HEK293 (cell line): ENCODE results near the gene ZC3H12C.
A peak's percentile ranks its signal among the peaks of the same experiment; 100 is the strongest.

Experiments
- CTCF ChIA-PET: fragments of 350-600 bp; formaldehyde crosslinking; extraction: SDS; loops from one replicate; lab custom pipeline; 2021; ENCODE audit warnings: antibody characterized with exemption; lab: Yijun Ruan, JAX
- POLR2A ChIA-PET: fragments of 300-600 bp; formaldehyde crosslinking; extraction: SDS; loops from one replicate; lab custom pipeline; 2020; ENCODE audit warnings: antibody characterized with exemption, inconsistent platforms; lab: Yijun Ruan, JAX
- H3K27ac ChIP-seq: fragments of 200-500 bp; sonication (Bioruptor generic); 2 replicates; pipeline ENCODE4 v1.5.1; 2014; ENCODE audit warnings: low read depth, low read length, control low read depth, inconsistent platforms; ENCODE audit errors: extremely low read depth
- H3K36me3 ChIP-seq, 2 experiments: fragments of 200-500 bp in 1 of 2; sonication (Bioruptor generic) in 1 of 2; 1 replicate in 1 of 2; 2 replicates in 1 of 2; pipeline ENCODE4 v1.5.1; 2014 to 2017; ENCODE audit warnings: inconsistent platforms in 2 of 2, low read length in 2 of 2; ENCODE audit not compliant: control insufficient read depth in 2 of 2, insufficient read depth in 1 of 2
- H3K4me1 ChIP-seq: fragments of 200-500 bp; sonication (Bioruptor generic); 2 replicates; pipeline ENCODE4 v1.5.1; 2014; ENCODE audit warnings: mild to moderate bottlenecking, low read length, inconsistent platforms; ENCODE audit not compliant: control insufficient read depth, insufficient read depth
- H3K4me3 ChIP-seq: 2 replicates; pipeline ENCODE4 v1.5.1; 2011; ENCODE audit warnings: low read depth, mild to moderate bottlenecking, control low read depth, low read length, moderate library complexity
- H3K9me3 ChIP-seq: fragments of 200-500 bp; sonication (Bioruptor generic); 2 replicates; pipeline ENCODE4 v1.5.1; 2014; ENCODE audit warnings: low read depth, low read length, inconsistent platforms; ENCODE audit not compliant: control insufficient read depth, insufficient read depth
- BCL11B ChIP-seq: fragments of 450-650 bp; formaldehyde crosslinking; IDR thresholded peaks from 2 replicates; pipeline ENCODE4 v1.5.1; 2016; ENCODE audit warnings: low read depth, missing biosample characterization, missing genetic modification characterization
- GFI1B ChIP-seq: fragments of 450-650 bp; formaldehyde crosslinking; IDR thresholded peaks from 2 replicates; pipeline ENCODE4 v1.5.1; 2016; ENCODE audit warnings: missing biosample characterization, missing genetic modification characterization
- GLI4 ChIP-seq: fragments of 450-650 bp; formaldehyde crosslinking; IDR thresholded peaks from 2 replicates; pipeline ENCODE4 v1.5.1; 2016; ENCODE audit warnings: missing biosample characterization, missing genetic modification characterization
- OSR2 ChIP-seq: fragments of 450-650 bp; formaldehyde crosslinking; IDR thresholded peaks from 2 replicates; pipeline ENCODE4 v1.5.1; 2016; ENCODE audit warnings: missing biosample characterization, missing genetic modification characterization
- OVOL3 ChIP-seq: fragments of 450-650 bp; formaldehyde crosslinking; IDR thresholded peaks from 2 replicates; pipeline ENCODE4 v1.5.1; 2016; ENCODE audit warnings: missing biosample characterization, missing genetic modification characterization
- SCRT1 ChIP-seq: fragments of 450-650 bp; formaldehyde crosslinking; IDR thresholded peaks from 2 replicates; pipeline ENCODE4 v1.5.1; 2016; ENCODE audit warnings: missing biosample characterization, missing genetic modification characterization, borderline replicate concordance
- SETDB1 ChIP-seq: IDR thresholded peaks from one replicate; pipeline ENCODE4 v1.6.1; 2017; ENCODE audit warnings: mild to moderate bottlenecking, low read length, moderate library complexity, mixed read lengths; ENCODE audit not compliant: insufficient read length
- ZBTB1 ChIP-seq: fragments of 450-650 bp; formaldehyde crosslinking; IDR thresholded peaks from 2 replicates; pipeline ENCODE4 v1.5.1; 2016; ENCODE audit warnings: missing biosample characterization, missing genetic modification characterization
- ZEB2 ChIP-seq: fragments of 450-650 bp; formaldehyde crosslinking; IDR thresholded peaks from 2 replicates; pipeline ENCODE4 v1.5.1; 2016; ENCODE audit warnings: missing biosample characterization, missing genetic modification characterization
- ZNF133 ChIP-seq: fragments of 450-650 bp; formaldehyde crosslinking; IDR thresholded peaks from 2 replicates; pipeline ENCODE4 v1.5.1; 2016; ENCODE audit warnings: missing biosample characterization, missing genetic modification characterization
- ZNF138 ChIP-seq: fragments of 450-650 bp; formaldehyde crosslinking; IDR thresholded peaks from 2 replicates; pipeline ENCODE4 v1.5.1; 2016; ENCODE audit warnings: missing biosample characterization, missing genetic modification characterization, borderline replicate concordance
- ZNF239 ChIP-seq: fragments of 450-650 bp; formaldehyde crosslinking; IDR thresholded peaks from 2 replicates; pipeline ENCODE4 v1.5.1; 2016; ENCODE audit warnings: missing biosample characterization, missing genetic modification characterization
- ZNF248 ChIP-seq: fragments of 450-650 bp; formaldehyde crosslinking; IDR thresholded peaks from 2 replicates; pipeline ENCODE4 v1.5.1; 2017; ENCODE audit warnings: missing biosample characterization, missing genetic modification characterization
- ZNF335 ChIP-seq: fragments of 450-650 bp; formaldehyde crosslinking; conservative IDR thresholded peaks from 2 replicates; pipeline ENCODE4 v1.5.1; 2016; ENCODE audit warnings: missing biosample characterization, missing genetic modification characterization
- ZNF530 ChIP-seq: fragments of 450-650 bp; formaldehyde crosslinking; IDR thresholded peaks from 2 replicates; pipeline ENCODE4 v1.5.1; 2016; ENCODE audit warnings: low read depth, missing biosample characterization, missing genetic modification characterization
- ZNF596 ChIP-seq: fragments of 450-650 bp; IDR thresholded peaks from 2 replicates; pipeline ENCODE4 v1.5.0; 2018; ENCODE audit warnings: missing biosample characterization, mild to moderate bottlenecking, missing genetic modification characterization, moderate library complexity
- ZNF660 ChIP-seq: fragments of 450-650 bp; IDR thresholded peaks from 2 replicates; pipeline ENCODE4 v1.5.1; 2018; ENCODE audit warnings: missing biosample characterization, mild to moderate bottlenecking, missing genetic modification characterization
- ZNF664 ChIP-seq: fragments of 450-650 bp; formaldehyde crosslinking; IDR thresholded peaks from 2 replicates; pipeline ENCODE4 v1.5.1; 2016; ENCODE audit warnings: missing biosample characterization, missing genetic modification characterization
- ZNF76 ChIP-seq: fragments of 450-650 bp; formaldehyde crosslinking; IDR thresholded peaks from 2 replicates; pipeline ENCODE4; 2016; ENCODE audit warnings: low read depth, missing biosample characterization, missing genetic modification characterization, borderline replicate concordance
- ZNF777 ChIP-seq: fragments of 450-650 bp; formaldehyde crosslinking; IDR thresholded peaks from 2 replicates; pipeline ENCODE4 v1.5.1; 2017; ENCODE audit warnings: missing biosample characterization, missing genetic modification characterization, borderline replicate concordance
- ZNF837 ChIP-seq: fragments of 450-650 bp; formaldehyde crosslinking; IDR thresholded peaks from 2 replicates; pipeline ENCODE4 v1.5.1; 2016; ENCODE audit warnings: missing biosample characterization, missing genetic modification characterization
- TF ChIP-seq, protein P1 (sequence below): fragments of 450-650 bp; IDR thresholded peaks from 2 replicates; pipeline ENCODE4 v1.5.1; 2018; ENCODE audit warnings: missing biosample characterization, missing genetic modification characterization
- TF ChIP-seq, protein P2 (sequence below): sonication (generic); formaldehyde crosslinking; IDR thresholded peaks from 2 replicates; pipeline ENCODE4 v1.8.1; 2022; ENCODE audit warnings: mild to moderate bottlenecking, moderate library complexity, missing genetic modification reagents
- TF ChIP-seq, protein P3 (sequence below): fragments of 450-650 bp; formaldehyde crosslinking; IDR thresholded peaks from 2 replicates; pipeline ENCODE4 v1.5.1; 2016; ENCODE audit warnings: missing biosample characterization, missing genetic modification characterization

ZC3H12C gene

DNA sequence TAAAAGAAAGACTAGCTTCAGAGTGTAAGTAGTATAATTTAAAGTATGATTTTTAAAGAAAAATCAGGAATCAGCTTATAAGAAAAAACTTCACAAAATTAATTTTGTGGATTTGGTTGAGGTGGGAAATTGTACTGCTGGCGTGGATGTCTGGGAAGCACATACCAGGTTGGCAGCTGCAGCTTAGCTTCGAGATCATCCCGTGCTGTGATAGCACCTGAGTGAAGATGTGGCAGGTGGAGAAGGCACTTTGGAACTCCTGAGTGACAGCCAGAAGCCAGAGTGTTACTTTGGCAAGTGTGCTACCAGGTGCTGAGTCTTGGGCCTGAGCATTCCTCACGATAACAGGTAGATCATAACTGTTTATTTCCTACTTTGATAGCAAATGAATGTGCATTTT lies 17.7 kb downstream of the ZC3H12C start:
- no peak for TF ChIP-seq ZNF777
- CTCF ChIA-PET = interaction anchor here (0.5 to 0.6 kb wide), 2 partner anchors 17 to 119 kb away, joined by 3 to 4 read pairs; no protein-coding TSS in a partner anchor
- POLR2A ChIA-PET = interaction anchor here (0.6 kb wide), 1 partner anchor 11 kb away, joined by 3 read pairs; no protein-coding TSS in a partner anchor
- Histone ChIP-seq H3K4me3 (no peak overlapping the region), H3K9me3 (no peaks in the 10 kb centered on the region), H3K36me3 (peaks cover 0 to 6% of the 10 kb centered on the region in 2 experiments; a peak in 1 of 3 replicates), H3K27ac (no peak overlapping the region), H3K4me1 (no peaks in the 10 kb centered on the region)

DNA sequence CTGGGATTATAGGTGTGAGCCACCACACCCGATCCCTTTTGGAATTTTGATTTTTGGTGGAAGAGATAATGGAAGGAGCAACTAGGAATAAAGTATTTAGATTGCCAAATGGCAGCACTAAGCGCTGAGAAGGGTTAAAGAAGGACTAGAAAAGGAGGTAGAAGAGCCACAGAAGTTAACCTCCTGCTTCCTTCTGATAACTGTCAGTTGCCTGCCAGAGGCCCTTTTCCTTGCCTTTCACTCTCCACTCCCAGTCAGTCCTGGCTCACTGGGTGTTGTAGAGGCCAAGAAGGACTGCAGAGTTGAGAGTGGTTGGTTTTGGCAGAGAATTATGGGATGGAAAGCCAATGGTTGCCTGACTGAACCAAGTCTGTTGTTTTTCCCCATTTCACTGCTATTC lies 19.3 kb downstream of the ZC3H12C start:
- Histone ChIP-seq H3K9me3 (no peaks in the 10 kb centered on the region), H3K27ac (no peak overlapping the region), H3K36me3 (peaks cover 0 to 6% of the 10 kb centered on the region in 2 experiments; a peak in 1 of 3 replicates), H3K4me1 (no peaks in the 10 kb centered on the region), H3K4me3 (no peak overlapping the region)
- ChIA-PET CTCF (interaction anchor here (0.6 kb wide), 1 partner anchor 161 kb away, joined by 4 read pairs; no protein-coding TSS in a partner anchor), POLR2A (no interaction called here)
- TF ChIP-seq BCL11B (tag by site-specific recombination) (no peak), ZNF664 (tag by site-specific recombination) (no peak), ZNF239 (tag by site-specific recombination) (no peak), ZNF133 (tag by site-specific recombination) (peak; percentile 59; the same call in 1 of the 2 replicates), ZEB2 (tag by site-specific recombination) (no peak), ZNF248 (tag by site-specific recombination) (no peak)

DNA sequence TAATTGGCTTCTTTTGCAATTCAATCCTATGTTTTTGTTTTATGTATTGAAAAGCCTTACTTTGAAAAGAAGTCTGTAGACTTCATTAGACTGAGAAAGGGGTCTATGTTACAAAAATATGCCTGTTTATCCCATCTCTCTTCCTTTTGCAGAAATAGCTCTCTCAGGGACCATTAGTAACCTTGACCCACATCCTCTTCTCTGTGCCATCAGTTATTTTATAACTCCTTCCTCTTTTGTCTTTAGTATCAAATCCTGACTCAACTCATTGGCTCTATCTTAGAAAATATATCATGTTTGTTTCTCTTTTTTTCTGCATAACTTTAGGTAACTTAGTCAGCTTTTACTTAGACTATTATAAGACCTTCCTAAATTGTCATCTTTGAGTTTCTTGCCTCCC lies 20.3 kb downstream of the ZC3H12C start:
- Histone ChIP-seq H3K9me3 (no peaks in the 10 kb centered on the region), H3K4me3 (no peak overlapping the region), H3K27ac (no peak overlapping the region), H3K36me3 (peaks cover 0 to 6% of the 10 kb centered on the region in 2 experiments; a peak in 1 of 3 replicates), H3K4me1 (no peaks in the 10 kb centered on the region)
- ChIA-PET CTCF (interaction anchor here (0.6 to 0.7 kb wide), 3 partner anchors 16 to 462 kb away, joined by 3 to 4 read pairs (median 3); no protein-coding TSS in a partner anchor), POLR2A (no interaction called here)
- no peak for TF ChIP-seq ZNF335 (tag by site-specific recombination)
- TF ChIP-seq GLI4 = no peak
- TF ChIP-seq OSR2 = no peak
- TF ChIP-seq ZNF76 (tag by site-specific recombination) = no peak
- TF ChIP-seq SCRT1 (tag by site-specific recombination) = no peak
- TF ChIP-seq SETDB1 = no peak
- TF ChIP-seq ZNF596 (tag by site-specific recombination) = no peak
- TF ChIP-seq, protein P1, sequence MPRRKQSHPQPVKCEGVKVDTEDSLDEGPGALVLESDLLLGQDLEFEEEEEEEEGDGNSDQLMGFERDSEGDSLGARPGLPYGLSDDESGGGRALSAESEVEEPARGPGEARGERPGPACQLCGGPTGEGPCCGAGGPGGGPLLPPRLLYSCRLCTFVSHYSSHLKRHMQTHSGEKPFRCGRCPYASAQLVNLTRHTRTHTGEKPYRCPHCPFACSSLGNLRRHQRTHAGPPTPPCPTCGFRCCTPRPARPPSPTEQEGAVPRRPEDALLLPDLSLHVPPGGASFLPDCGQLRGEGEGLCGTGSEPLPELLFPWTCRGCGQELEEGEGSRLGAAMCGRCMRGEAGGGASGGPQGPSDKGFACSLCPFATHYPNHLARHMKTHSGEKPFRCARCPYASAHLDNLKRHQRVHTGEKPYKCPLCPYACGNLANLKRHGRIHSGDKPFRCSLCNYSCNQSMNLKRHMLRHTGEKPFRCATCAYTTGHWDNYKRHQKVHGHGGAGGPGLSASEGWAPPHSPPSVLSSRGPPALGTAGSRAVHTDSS (tag by site-specific recombination) = no peak
- no peak for TF ChIP-seq OVOL3
- no peak for TF ChIP-seq ZBTB1 (tag by site-specific recombination)
- TF ChIP-seq, protein P2, sequence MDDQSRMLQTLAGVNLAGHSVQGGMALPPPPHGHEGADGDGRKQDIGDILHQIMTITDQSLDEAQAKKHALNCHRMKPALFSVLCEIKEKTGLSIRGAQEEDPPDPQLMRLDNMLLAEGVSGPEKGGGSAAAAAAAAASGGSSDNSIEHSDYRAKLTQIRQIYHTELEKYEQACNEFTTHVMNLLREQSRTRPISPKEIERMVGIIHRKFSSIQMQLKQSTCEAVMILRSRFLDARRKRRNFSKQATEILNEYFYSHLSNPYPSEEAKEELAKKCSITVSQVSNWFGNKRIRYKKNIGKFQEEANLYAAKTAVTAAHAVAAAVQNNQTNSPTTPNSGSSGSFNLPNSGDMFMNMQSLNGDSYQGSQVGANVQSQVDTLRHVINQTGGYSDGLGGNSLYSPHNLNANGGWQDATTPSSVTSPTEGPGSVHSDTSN (CRISPR knock-in tag) = no peak
- TF ChIP-seq GFI1B (tag by site-specific recombination) = no peak
- TF ChIP-seq ZNF530 (tag by site-specific recombination) = no peak
- TF ChIP-seq ZNF837 (tag by site-specific recombination) = no peak
- TF ChIP-seq ZNF138 (tag by site-specific recombination) = no peak
- no peak for TF ChIP-seq ZNF660 (tag by site-specific recombination)
- TF ChIP-seq, protein P3, sequence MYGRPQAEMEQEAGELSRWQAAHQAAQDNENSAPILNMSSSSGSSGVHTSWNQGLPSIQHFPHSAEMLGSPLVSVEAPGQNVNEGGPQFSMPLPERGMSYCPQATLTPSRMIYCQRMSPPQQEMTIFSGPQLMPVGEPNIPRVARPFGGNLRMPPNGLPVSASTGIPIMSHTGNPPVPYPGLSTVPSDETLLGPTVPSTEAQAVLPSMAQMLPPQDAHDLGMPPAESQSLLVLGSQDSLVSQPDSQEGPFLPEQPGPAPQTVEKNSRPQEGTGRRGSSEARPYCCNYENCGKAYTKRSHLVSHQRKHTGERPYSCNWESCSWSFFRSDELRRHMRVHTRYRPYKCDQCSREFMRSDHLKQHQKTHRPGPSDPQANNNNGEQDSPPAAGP (tag by site-specific recombination) = no peak
